Smooth muscle cell of the brain vasculature (primary cell): ENCODE data around the gene MYO18B.

ENCODE experiments used
- DNase-seq: peaks from one replicate; pipeline ENCODE4 v3.0.0-alpha.2; 2012; ENCODE audit warnings: low read depth, low spot score

The MYO18B gene

GRCh38 chr22:25711491-25711890 is 30.5 kb upstream of the MYO18B start:
- no peak for DNase-seq

GRCh38 chr22:25712661-25713400 is 29.2 kb upstream of the MYO18B start:
- no peak for DNase-seq

GRCh38 chr22:25714070-25714469 is 27.9 kb upstream of the MYO18B start:
- no peak for DNase-seq

- no peak for DNase-seq
Observed at GRCh38 chr22:25714739-25715138, 27.2 kb upstream of the MYO18B start.

DNA sequence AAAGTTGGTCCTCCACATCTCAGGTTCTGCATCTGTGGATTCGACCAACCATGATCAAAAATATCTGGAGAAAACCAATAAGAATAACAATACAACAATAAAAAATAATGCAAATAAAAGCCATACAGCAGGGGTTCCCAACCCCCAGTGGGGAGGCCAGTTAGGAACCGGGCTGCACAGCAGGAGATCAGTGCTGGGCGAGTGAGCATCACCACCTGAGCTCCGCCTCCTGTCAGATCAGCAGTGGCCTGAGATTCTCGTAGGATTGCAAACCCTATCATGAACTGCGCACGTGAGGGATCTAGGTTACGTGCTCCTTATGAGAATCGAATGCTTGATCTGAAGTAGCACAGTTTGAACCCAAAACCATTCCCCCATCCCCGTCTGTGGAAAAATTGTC is 25.4 kb upstream of the MYO18B start:
- DNase-seq, result no peak

- DNase-seq, result no peak
Observed at GRCh38 chr22:25718135-25718840, 23.7 kb upstream of the MYO18B start.

GRCh38 chr22:25722223-25722622 is 19.8 kb upstream of the MYO18B start:
- DNase-seq, result no peak

- DNase-seq, result no peak
Observed at GRCh38 chr22:25722626-25723025, 19.4 kb upstream of the MYO18B start.

- no peak for DNase-seq
Observed at GRCh38 chr22:25726241-25726640, 15.7 kb upstream of the MYO18B start.

DNA sequence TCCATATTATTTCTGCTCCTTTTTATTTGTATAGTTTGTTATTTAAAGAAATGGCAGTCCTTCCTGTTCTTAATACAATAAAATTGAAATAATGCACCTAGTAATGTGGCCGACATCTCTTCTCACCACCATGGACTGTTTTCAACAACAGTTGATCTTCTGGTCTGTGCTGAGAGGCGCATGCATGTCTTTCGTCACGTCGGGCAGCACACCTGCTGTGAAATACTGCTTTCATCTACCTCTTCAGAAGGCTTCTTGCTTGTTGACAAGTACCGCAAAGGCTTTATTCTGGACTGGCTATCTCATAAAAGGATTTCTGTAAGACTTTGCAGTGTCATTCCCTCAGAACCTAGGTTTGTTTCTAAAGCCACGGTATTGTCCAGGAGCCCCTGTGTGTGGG is 13.9 kb upstream of the MYO18B start:
- no peak for DNase-seq

DNA sequence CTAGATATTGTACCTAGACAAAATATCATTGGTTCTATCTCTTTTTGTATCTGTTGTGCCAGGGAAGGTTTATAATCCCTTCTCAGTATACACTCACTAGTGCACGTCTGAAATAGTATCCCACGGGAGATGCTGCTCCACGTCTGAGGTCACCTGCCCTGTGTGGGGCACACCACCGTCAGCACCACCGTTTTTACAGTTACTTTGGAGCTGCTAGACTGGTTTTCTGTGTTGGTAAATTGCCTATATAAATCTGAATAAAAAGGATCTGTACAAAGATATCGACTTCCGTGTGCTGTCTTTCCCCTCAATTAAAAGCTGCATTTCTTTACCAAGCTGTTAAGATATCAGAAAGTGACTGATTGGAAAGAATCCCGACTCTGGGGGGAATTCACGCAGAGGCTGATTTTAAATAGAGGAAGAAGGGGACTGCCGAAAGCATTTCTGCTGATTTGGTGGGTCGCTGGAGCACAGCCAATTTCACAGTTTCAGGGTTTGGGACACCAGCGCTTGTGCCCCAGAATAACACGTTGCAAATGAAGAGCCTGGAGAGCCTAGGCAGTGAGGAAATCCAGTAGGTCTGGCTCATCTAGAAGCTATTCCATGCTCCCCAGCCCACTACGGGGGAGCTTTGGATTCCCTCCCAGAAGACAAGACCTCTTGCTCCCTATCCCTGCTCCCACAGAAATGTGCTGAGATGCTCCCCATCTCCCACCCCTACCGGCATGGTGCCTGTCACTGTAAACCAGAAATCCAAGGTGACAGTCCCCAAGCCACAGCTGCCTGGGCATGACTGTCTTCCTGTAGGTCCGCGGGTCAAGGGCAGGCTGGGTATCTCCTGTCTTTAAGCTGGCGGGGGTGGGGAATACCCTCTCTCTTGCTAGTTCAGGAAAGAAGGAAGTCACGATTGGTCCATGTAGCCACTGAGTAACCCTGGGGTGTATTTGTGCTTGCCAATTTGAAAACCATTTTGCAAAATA is 12.7 kb upstream of the MYO18B start:
- no peak for DNase-seq

DNA sequence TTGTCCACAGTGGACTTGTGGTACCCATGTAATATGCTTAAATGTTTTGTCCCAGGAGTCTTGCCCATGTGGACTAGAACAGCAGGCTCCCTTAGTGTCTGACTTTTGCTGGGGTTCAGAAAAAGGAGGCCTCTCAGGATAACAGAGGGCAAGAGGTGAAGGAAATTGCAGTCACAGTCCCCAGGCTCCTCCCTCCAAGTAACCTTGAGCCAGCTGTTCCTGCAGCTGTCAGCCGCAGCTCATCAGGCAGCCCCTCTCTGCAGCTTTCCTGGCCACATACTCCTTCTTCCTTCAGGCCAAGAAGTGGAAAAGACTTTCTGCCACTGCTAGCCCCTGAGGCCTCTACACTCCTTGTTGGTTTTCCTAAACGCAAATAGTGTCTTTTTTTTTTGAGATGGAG is 6.3 kb upstream of the MYO18B start:
- DNase-seq, result no peak

DNA sequence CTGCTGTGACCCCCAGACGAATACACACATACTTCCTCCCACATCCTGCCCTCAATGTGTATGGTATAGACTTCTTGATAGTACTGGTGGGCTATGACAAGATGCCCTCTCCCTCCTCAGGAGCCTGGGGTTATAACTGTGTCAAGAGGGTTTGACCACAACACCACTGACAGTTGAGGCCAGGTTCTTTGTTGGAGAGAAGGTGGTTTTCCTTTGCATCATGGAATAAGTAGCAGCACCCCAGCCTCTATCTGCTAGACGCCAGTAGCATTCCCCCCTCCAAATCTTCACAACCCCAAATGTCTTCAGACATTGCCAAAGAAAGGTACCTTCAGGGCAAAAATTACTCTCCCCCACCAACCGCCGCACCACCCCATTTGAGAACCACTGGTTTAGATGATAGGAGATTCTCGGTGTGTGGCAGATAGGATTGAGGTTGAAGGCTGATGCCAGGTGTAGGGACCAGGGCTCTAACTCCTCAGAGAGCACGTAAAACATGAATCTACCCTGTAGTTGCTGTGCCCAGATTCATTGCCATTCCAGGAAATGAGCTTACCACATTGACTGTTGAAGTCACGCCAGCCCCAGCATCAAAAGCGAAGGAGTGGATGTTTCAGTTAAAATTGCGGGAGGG is 5.5 kb upstream of the MYO18B start:
- no peak for DNase-seq

DNA sequence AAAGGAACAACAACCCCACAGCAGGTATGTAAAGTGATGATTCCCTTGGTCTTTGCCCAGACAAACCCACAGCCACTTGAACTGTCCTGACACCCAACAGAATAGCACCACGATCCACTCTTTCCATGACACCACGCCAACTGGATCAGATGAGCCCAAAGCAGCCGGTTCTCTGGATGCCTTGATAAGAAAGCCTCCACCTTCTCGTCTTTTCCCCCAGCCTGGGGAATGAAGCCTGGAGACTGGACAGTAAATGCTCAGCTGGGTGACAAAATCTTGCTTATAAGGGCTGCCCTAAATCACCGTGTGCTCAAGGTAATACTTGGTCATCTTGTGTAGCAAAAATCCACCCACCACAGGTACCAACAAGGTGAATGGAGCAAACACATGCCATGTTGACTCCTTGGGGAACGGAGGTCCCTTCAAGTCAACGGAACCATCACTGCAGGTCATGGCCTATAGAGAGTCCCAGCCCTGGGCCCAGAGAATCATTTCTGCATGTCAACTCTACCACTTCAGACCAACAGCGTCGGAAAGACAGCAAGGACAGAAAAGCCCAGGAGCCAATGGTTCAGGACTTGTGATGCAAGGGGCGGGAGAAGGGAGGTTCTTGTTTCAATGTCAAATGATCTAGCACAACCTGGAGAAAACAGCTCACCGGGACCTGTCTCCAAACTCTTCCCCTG is 2.2 kb upstream of the MYO18B start:
- DNase-seq, result no peak

GRCh38 chr22:25742918-25743708 is 1.1 kb downstream of the MYO18B start:
- DNase-seq, result no peak

GRCh38 chr22:25744694-25745093 is 2.7 kb downstream of the MYO18B start:
- no peak for DNase-seq

DNA sequence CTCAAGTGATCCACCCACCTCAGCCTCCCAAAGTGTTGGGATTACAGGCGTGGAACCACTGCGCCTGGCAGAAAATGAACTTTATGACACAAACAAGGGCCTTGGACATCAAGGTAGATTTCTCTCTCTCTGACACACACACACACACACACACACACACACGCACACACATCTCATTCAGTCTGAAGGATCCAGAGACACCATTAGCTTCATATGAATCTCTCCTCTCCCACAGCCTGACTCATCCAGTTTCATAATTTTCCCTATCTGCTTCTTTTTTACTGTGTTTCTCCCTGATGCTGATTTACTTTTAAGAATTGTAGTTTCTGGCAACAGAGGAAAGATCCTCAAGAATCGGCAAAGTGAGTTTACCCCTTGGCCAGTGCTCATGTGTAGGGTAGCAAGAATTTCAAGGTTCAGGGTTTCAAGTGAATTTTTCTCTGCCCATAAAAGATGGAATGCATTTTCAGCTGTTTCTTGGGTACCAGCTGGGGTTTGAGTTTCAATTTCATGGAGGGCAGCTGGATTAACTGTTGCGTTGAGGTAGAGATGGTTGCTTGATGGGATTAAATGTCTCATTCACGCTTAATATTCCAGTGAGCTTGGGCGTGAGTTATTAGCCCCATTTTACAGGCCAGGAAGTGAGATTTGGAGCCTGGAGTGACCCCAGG is 3.5 kb downstream of the MYO18B start:
- no peak for DNase-seq

- no peak for DNase-seq
Observed at GRCh38 chr22:25746012-25746373, 4.0 kb downstream of the MYO18B start.

- no peak for DNase-seq
Observed at GRCh38 chr22:25747245-25747944, 5.4 kb downstream of the MYO18B start.
